A673 (cell line): ENCODE data around the gene GOT2. TPM values are rescaled to one million over a fixed set of nuclear protein-coding genes. Genes with fewer than 3 reads are reported as not detected.

Experiments
- BruUV-seq: library from RNA; stranded (reverse); fragments of 400-500 nt; replicated peaks from 2 replicates; lab custom pipeline; 2021; lab: Mats Ljungman, UMichigan
- CTCF ChIA-PET: fragments of 300-600 bp; sonication (Branson Sonifier 250); formaldehyde crosslinking; loops from one replicate; lab custom pipeline; 2022; ENCODE audit warnings: antibody characterized with exemption; lab: Charles Lee
- POLR2A ChIA-PET: fragments of 300-600 bp; sonication (Branson Sonifier 250); formaldehyde crosslinking; loops from one replicate; lab custom pipeline; 2022; ENCODE audit warnings: antibody characterized with exemption; ENCODE audit not compliant: low non-redundant PET; lab: Charles Lee
- DNase-seq: peaks from one replicate; pipeline ENCODE4 v3.0.0-alpha.2; 2015; ENCODE audit warnings: low spot score
- H3K27ac ChIP-seq: fragments of 200-600 bp; sonication (generic); 2 replicates; pipeline ENCODE4 v1.5.1; 2016; ENCODE audit warnings: mixed run types, low read depth, mild to moderate bottlenecking, mixed read lengths, antibody characterized with exemption, low read length; ENCODE audit not compliant: poor library complexity, severe bottlenecking
- H3K27me3 ChIP-seq: fragments of 200-600 bp; sonication (generic); replicated peaks from 2 replicates; pipeline ENCODE4 v1.6.1; 2017; ENCODE audit warnings: mixed run types, low read depth, mild to moderate bottlenecking, mixed read lengths, antibody characterized with exemption, low read length; ENCODE audit not compliant: insufficient read depth, poor library complexity
- H3K36me3 ChIP-seq: fragments of 200-600 bp; sonication (generic); 2 replicates; pipeline ENCODE4 v1.6.1; 2016; ENCODE audit warnings: mixed run types, mild to moderate bottlenecking, mixed read lengths, antibody characterized with exemption, low read length; ENCODE audit not compliant: insufficient read depth, poor library complexity, severe bottlenecking
- H3K4me1 ChIP-seq: fragments of 200-600 bp; sonication (generic); 2 replicates; pipeline ENCODE4 v1.6.1; 2017; ENCODE audit warnings: mixed run types, mild to moderate bottlenecking, mixed read lengths, antibody characterized with exemption, low read length; ENCODE audit not compliant: insufficient read depth, poor library complexity, severe bottlenecking
- H3K4me3 ChIP-seq: fragments of 200-600 bp; sonication (generic); 2 replicates; pipeline ENCODE4 v1.5.1; 2016; ENCODE audit warnings: low read depth, mixed run types, mild to moderate bottlenecking, mixed read lengths, low read length; ENCODE audit not compliant: poor library complexity, severe bottlenecking
- H3K9me3 ChIP-seq: fragments of 200-600 bp; sonication (generic); 2 replicates; pipeline ENCODE4 v1.6.1; 2016; ENCODE audit warnings: mixed run types, low read depth, mild to moderate bottlenecking, mixed read lengths, antibody characterized with exemption, low read length; ENCODE audit not compliant: poor library complexity, severe bottlenecking
- CTCF ChIP-seq: fragments of 300-800, 200-600 bp; sonication (generic); conservative IDR thresholded peaks from 2 replicates; pipeline ENCODE4 v1.5.1; 2017; ENCODE audit warnings: low read depth, mild to moderate bottlenecking, antibody characterized with exemption, low read length, moderate library complexity, mixed read lengths
- EZH2 ChIP-seq: fragments of 200-600 bp; sonication (generic); IDR thresholded peaks from 2 replicates; pipeline ENCODE4 v1.6.1; 2017; ENCODE audit warnings: borderline replicate concordance, low read depth, mild to moderate bottlenecking, mixed read lengths, antibody characterized with exemption, low read length; ENCODE audit not compliant: poor library complexity, severe bottlenecking
- intact Hi-C: fragments of 100-400 bp; cut with micrococcal nuclease; formaldehyde crosslinking; loops from one replicate; pipeline ENCODE4 v1.10.0; 2022; ENCODE audit not compliant: unreplicated experiment
- total RNA-seq: library from RNA; stranded (reverse); gene quantifications from 2 replicates; pipeline ENCODE4 v1.2.3, GENCODE V29; 2021

GOT2 gene
- total RNA-seq, 1 experiment from 2014 or later: 115 TPM

GRCh38 chr16:58730724-58731370 lies 3.3 kb downstream of the GOT2 start:
- peaks cover 5% of the 10 kb centered on the region for H3K4me1 ChIP-seq
- no peaks in the 10 kb centered on the region for H3K36me3 ChIP-seq
- H3K27ac ChIP-seq: no peak overlapping the region
- H3K27me3 ChIP-seq: no peaks in the 10 kb centered on the region
- TF ChIP-seq CTCF (no peak), EZH2 (no peak)
- ChIA-PET CTCF (no interaction called here), POLR2A (no interaction called here)
- no TSS peak for BruUV-seq
- no peak for DNase-seq
- no peaks in the 10 kb centered on the region for H3K9me3 ChIP-seq
- H3K4me3 ChIP-seq: no peak overlapping the region
- intact Hi-C loops: no loop called here

DNA sequence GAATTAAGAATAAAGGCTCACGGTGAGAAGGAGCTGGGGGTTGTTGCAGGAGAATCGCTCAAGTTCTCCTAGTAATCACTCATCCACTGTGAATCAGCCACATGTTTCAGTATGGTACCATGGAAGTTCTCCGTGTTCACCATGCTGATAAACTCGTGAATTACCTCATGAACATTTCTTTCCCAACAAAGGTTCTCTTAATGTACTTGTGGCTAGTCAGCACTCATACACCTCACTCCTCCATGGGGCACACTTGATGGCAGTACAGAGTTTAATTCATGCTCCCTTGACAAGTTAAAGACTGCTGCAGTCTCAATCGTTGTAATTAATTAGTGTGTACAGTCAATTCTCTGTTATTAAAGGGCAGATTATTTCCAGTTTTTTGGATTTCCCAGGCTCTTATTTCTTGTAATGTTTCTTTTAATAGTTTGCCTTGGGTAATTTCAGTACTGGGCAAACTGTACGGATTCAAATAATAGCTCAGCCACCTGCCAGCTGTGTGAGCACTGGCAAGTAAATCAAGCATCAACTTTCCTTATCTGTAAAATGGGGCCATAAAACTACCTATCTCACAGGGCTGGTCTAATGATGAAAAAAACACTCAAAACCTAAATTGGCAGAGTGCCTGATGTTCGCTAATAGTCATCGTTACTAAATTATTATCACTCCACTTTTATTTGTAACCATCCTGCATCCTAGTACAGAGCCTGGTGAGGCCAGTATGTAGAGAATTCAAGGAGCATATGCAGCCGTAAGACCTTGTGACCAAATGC lies 6.1 kb downstream of the GOT2 start:
- ChIA-PET POLR2A (no interaction called here), CTCF (no interaction called here)
- no peak overlapping the region for H3K4me3 ChIP-seq
- peaks cover 5% of the 10 kb centered on the region for H3K4me1 ChIP-seq
- H3K27ac ChIP-seq: no peak overlapping the region
- peaks cover 2% of the 10 kb centered on the region for H3K36me3 ChIP-seq
- no TSS peak for BruUV-seq
- TF ChIP-seq EZH2 (no peak), CTCF (no peak)
- H3K9me3 ChIP-seq: no peaks in the 10 kb centered on the region
- DNase-seq: no peak
- intact Hi-C loops: no loop called here
- H3K27me3 ChIP-seq: no peaks in the 10 kb centered on the region

DNA sequence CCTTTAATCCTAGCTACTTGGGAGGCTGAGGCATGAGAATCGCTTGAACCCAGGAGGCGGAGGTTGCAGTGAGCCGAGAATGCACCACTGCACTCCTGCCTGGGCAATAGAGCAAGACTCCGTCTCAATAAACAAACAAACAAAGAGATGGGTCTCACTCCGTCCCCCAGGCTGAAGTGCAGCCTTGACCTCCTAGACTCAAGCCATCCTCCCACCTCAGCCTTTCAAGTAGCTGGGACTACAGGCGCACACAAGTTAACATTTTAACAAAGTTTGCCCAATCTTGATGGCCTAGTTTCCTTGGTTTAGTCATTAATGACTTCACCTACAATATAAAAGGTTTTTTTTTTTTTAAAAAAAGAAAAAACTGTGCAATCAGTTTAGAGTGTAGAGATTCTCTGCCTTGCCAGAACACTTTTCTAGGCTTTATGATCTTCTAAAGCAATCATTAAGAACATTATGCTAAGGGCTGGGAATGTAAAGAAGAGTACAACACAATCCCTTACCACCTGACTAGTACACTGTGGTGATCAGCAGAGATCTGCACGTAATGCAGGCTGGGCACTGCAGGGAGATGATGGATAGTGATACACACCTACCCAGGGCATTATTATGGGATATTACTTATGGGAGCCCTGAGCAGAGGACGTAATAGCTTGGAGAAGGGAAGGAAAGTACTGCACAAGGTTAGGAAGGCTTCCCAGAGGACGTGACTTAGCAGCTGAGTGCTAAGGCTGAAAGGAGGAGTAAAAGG lies 6.9 kb downstream of the GOT2 start:
- Histone ChIP-seq H3K27me3 (no peaks in the 10 kb centered on the region), H3K4me1 (no peaks in the 10 kb centered on the region), H3K9me3 (no peaks in the 10 kb centered on the region), H3K27ac (no peak overlapping the region), H3K36me3 (peaks cover 6% of the 10 kb centered on the region), H3K4me3 (no peak overlapping the region)
- no peak for DNase-seq
- intact Hi-C loops: no loop called here
- no TSS peak for BruUV-seq
- CTCF ChIA-PET: no interaction called here
- no peak for TF ChIP-seq CTCF
- no peak for TF ChIP-seq EZH2
- POLR2A ChIA-PET: no interaction called here
